ENCODE data around the gene FKBP11.
"Not testable (repeated sequence)": the region's sequence is repeated elsewhere in the genome, so short reads cannot be mapped to it uniquely, and the experiment has no call there.

The FKBP11 gene

GRCh38 chr12:48954841-48955501 lies 29.7 kb upstream of the FKBP11 start:
- DNase-seq (ENCODE audit: low read depth) = no peak

- DNase-seq (ENCODE audit: low read depth) = no peak
Measured at GRCh38 chr12:48954061-48954460, 28.8 kb upstream of the FKBP11 start.

- no peak for DNase-seq (ENCODE audit: low read depth)
Measured at GRCh38 chr12:48952691-48953090, 27.4 kb upstream of the FKBP11 start.

GRCh38 chr12:48947727-48948126 lies 22.4 kb upstream of the FKBP11 start:
- no peak for DNase-seq (ENCODE audit: low read depth)

- no peak for DNase-seq (ENCODE audit: low read depth)
Measured at GRCh38 chr12:48946943-48947342, 21.7 kb upstream of the FKBP11 start.

GRCh38 chr12:48946205-48946604 lies 20.9 kb upstream of the FKBP11 start:
- DNase-seq (ENCODE audit: low read depth) = no peak

- no peak for DNase-seq (ENCODE audit: low read depth)
Measured at GRCh38 chr12:48943221-48943620, 17.9 kb upstream of the FKBP11 start.

- no peak for DNase-seq (ENCODE audit: low read depth)
Measured at GRCh38 chr12:48940181-48940580, 14.9 kb upstream of the FKBP11 start.

GRCh38 chr12:48938805-48939204 lies 13.5 kb upstream of the FKBP11 start:
- no peak for DNase-seq (ENCODE audit: low read depth)

GRCh38 chr12:48937170-48937569 lies 11.9 kb upstream of the FKBP11 start:
- DNase-seq (ENCODE audit: low read depth) = no peak

GRCh38 chr12:48936379-48936979 lies 11.2 kb upstream of the FKBP11 start:
- DNase-seq (ENCODE audit: low read depth) = peak; percentile 64

GRCh38 chr12:48934312-48934706 lies 9.0 kb upstream of the FKBP11 start:
- DNase-seq (ENCODE audit: low read depth) = no peak

GRCh38 chr12:48933664-48934311 lies 8.5 kb upstream of the FKBP11 start:
- DNase-seq (ENCODE audit: low read depth) = no peak

GRCh38 chr12:48932878-48933277 lies 7.6 kb upstream of the FKBP11 start:
- DNase-seq (ENCODE audit: low read depth) = no peak

- no peak for DNase-seq (ENCODE audit: low read depth)
Measured at GRCh38 chr12:48930475-48930874, 5.2 kb upstream of the FKBP11 start.

GRCh38 chr12:48929551-48929950 lies 4.3 kb upstream of the FKBP11 start:
- no peak for DNase-seq (ENCODE audit: low read depth)

GRCh38 chr12:48927261-48927660 lies 2.0 kb upstream of the FKBP11 start:
- peak; percentile 83 for DNase-seq (ENCODE audit: low read depth)

GRCh38 chr12:48924617-48925303 lies 532 bp downstream of the FKBP11 start:
- DNase-seq (ENCODE audit: low read depth) = peak; percentile 41

- no peak for DNase-seq (ENCODE audit: low read depth)
Measured at GRCh38 chr12:48923117-48923516, 2.2 kb downstream of the FKBP11 start.

- no peak for DNase-seq (ENCODE audit: low read depth)
Measured at GRCh38 chr12:48917857-48918537, 7.3 kb downstream of the FKBP11 start.

- DNase-seq (ENCODE audit: low read depth) = peak; percentile 33
Measured at GRCh38 chr12:48910196-48910595, 15.1 kb downstream of the FKBP11 start.

- not testable (repeated sequence) for DNase-seq (ENCODE audit: low read depth)
Measured at GRCh38 chr12:48909698-48910097, 15.6 kb downstream of the FKBP11 start.

Measured in amniotic epithelial cell (primary cell).